HG02588 (cell line): Measurements from ENCODE around the gene KCNQ1.

Experiments used
- ATAC-seq: cut with Tn5 transposase; IDR thresholded peaks from one replicate; pipeline ENCODE4 v1.9.1; 2021; ENCODE audit warnings: mild to moderate bottlenecking, moderate library complexity; ENCODE audit not compliant: unreplicated experiment

The KCNQ1 gene

GRCh38 chr11:2521081-2521732 is 76.4 kb downstream of the KCNQ1 start:
- no peak for ATAC-seq

- no peak for ATAC-seq
Measured at GRCh38 chr11:2521733-2522630, 77.2 kb downstream of the KCNQ1 start.

- no peak for ATAC-seq
Measured at GRCh38 chr11:2522631-2523255, 77.9 kb downstream of the KCNQ1 start.

GRCh38 chr11:2523821-2524391 is 79.1 kb downstream of the KCNQ1 start:
- ATAC-seq: no peak

GRCh38 chr11:2524446-2525165 is 79.8 kb downstream of the KCNQ1 start:
- no peak for ATAC-seq

- ATAC-seq: no peak
Measured at GRCh38 chr11:2525166-2525861, 80.5 kb downstream of the KCNQ1 start.

- ATAC-seq: no peak
Measured at GRCh38 chr11:2525941-2526807, 81.4 kb downstream of the KCNQ1 start.

GRCh38 chr11:2526808-2527381 is 82.1 kb downstream of the KCNQ1 start:
- ATAC-seq: no peak

- ATAC-seq: no peak
Measured at GRCh38 chr11:2527621-2528291, 82.9 kb downstream of the KCNQ1 start.

- no peak for ATAC-seq
Measured at GRCh38 chr11:2528301-2529050, 83.7 kb downstream of the KCNQ1 start.

- ATAC-seq: no peak
Measured at GRCh38 chr11:2529173-2529572, 84.4 kb downstream of the KCNQ1 start.

GRCh38 chr11:2529636-2530035 is 84.8 kb downstream of the KCNQ1 start:
- no peak for ATAC-seq

- no peak for ATAC-seq
Measured at GRCh38 chr11:2530131-2530854, 85.5 kb downstream of the KCNQ1 start.

GRCh38 chr11:2530855-2531200 is 86.0 kb downstream of the KCNQ1 start:
- no peak for ATAC-seq

GRCh38 chr11:2531277-2531986 is 86.6 kb downstream of the KCNQ1 start:
- ATAC-seq: no peak

GRCh38 chr11:2531987-2532703 is 87.3 kb downstream of the KCNQ1 start:
- ATAC-seq: no peak
